NT2/D1 (cell line): Measurements from ENCODE around the gene ZBTB7B.

ENCODE experiments used
- DNase-seq: peaks from one replicate; pipeline ENCODE4 v3.0.0-alpha.2; 2011; ENCODE audit warnings: low read depth, low spot score
- H3K27me3 ChIP-seq: 2 replicates; pipeline ENCODE4 v1.6.0; 2011; ENCODE audit warnings: mild to moderate bottlenecking; ENCODE audit not compliant: insufficient read length, insufficient read depth
- H3K36me3 ChIP-seq: 2 replicates; pipeline ENCODE4 v1.6.1; 2011; ENCODE audit warnings: mild to moderate bottlenecking, low read length, mixed read lengths; ENCODE audit not compliant: insufficient read depth, insufficient read length
- H3K4me1 ChIP-seq: 2 replicates; pipeline ENCODE4 v1.5.1; 2011; ENCODE audit not compliant: insufficient read depth, insufficient read length
- H3K4me3 ChIP-seq: 2 replicates; pipeline ENCODE4 v1.5.1; 2011; ENCODE audit warnings: low read depth; ENCODE audit not compliant: insufficient read length
- H3K9ac ChIP-seq: 2 replicates; pipeline ENCODE4 v1.6.0; 2011; ENCODE audit warnings: low read depth; ENCODE audit not compliant: insufficient read length
- H3K9me3 ChIP-seq: 2 replicates; pipeline ENCODE4 v1.5.1; 2011; ENCODE audit warnings: mild to moderate bottlenecking, low read length; ENCODE audit not compliant: insufficient read depth
- SUZ12 ChIP-seq: IDR thresholded peaks from 2 replicates; pipeline ENCODE4 v1.6.1; 2011; ENCODE audit not compliant: insufficient read length, insufficient read depth; ENCODE audit errors: extremely low read depth
- YY1 ChIP-seq: IDR thresholded peaks from 2 replicates; pipeline ENCODE4 v1.6.1; 2011; ENCODE audit not compliant: insufficient read length, insufficient read depth
- ZNF274 ChIP-seq: IDR thresholded peaks from 2 replicates; pipeline ENCODE4 v1.6.1; 2011; ENCODE audit warnings: mild to moderate bottlenecking, low read depth, low read length

ZBTB7B gene

GRCh38 chr1:154996966-154997701 is 5.5 kb upstream of the ZBTB7B start:
- Histone ChIP-seq H3K4me3 (no peak overlapping the region), H3K9ac (no peak overlapping the region), H3K36me3 (peaks cover 20% of the 10 kb centered on the region), H3K9me3 (no peaks in the 10 kb centered on the region), H3K27me3 (no peaks in the 10 kb centered on the region), H3K4me1 (peaks cover 19% of the 10 kb centered on the region)
- no peak for DNase-seq
- no peak for TF ChIP-seq YY1
- no peak for TF ChIP-seq ZNF274
- no peak for TF ChIP-seq SUZ12

DNA sequence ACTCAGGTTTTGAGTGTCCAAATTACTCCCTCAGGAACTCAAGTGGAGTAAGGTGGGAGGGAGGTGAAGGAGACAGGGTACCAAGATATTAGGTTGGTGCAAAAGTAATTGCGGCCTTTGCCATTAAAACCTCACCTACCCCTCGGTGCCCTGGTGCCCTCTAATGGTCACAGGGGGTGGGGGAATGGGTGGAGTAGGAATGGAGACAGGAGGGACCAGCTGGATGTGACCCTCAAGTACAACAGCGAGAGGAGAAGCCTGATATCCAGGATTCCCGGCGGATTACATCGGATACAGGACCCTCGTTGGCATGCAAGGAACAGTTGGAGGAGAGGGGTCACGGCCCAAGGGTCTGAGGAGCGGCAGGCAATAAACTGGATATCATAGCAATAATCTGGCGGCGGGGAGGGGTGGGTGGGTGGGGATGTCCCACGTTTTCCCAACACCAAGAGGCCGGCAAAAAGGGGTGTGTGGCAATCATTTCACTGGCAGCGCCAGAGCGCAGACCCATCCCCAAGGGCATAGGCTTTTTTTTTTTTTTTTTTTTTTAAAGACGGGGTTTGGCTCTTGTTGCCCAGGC is 4.3 kb upstream of the ZBTB7B start:
- H3K4me3 ChIP-seq = no peak overlapping the region
- H3K36me3 ChIP-seq = peaks cover 11% of the 10 kb centered on the region
- no peak overlapping the region for H3K9ac ChIP-seq
- no peak for DNase-seq
- peaks cover 15% of the 10 kb centered on the region for H3K4me1 ChIP-seq
- no peak for TF ChIP-seq ZNF274
- TF ChIP-seq YY1 = no peak
- no peak for TF ChIP-seq SUZ12
- no peaks in the 10 kb centered on the region for H3K9me3 ChIP-seq
- H3K27me3 ChIP-seq = no peaks in the 10 kb centered on the region

DNA sequence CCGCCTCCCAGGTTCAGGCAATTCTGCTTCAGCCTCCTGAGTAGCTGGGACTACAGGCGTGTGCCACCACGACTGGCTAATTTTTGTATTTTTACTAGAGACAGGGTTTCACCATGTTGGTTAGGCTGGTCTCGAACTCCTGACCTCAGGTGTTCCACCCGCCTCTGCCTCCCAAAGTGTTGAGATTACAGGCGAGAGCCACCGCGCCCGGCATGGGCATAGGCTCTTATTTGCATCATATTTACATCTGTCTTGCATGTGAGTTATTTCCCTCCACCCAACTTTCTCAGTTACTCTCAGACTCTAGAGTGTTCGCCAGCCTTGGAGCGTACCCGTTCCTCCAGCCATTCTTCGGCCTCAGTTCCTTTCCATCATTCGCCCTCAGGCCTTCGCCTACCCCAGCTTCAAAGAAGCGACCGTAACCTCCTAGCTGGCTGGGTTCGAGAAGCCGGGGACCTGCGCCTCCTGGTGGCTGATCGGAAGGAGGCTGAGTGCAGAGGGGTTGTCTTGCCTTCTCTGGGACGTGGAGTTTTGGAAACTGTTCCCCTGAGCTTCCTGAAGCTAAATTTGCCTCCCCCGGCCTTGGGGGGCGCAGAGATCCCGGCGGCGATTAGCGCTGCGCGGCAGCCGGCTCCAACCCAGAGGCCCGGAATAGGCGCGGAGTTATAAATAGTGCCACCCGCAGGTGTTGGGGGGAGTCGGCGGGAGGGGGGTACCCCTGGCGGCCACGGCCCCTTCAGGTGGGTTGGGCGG is 3.6 kb upstream of the ZBTB7B start:
- Histone ChIP-seq H3K9me3 (no peaks in the 10 kb centered on the region), H3K4me1 (peaks cover 10% of the 10 kb centered on the region), H3K36me3 (peaks cover 4% of the 10 kb centered on the region), H3K4me3 (peak overlapping the region; percentile 46), H3K9ac (peak overlapping the region; percentile 63), H3K27me3 (no peaks in the 10 kb centered on the region)
- DNase-seq = peak; percentile 93
- TF ChIP-seq ZNF274 (no peak), SUZ12 (no peak), YY1 (no peak)

- H3K4me3 ChIP-seq = peak overlapping the region; percentile 71
- no peak for DNase-seq
- H3K4me1 ChIP-seq = peaks cover 15% of the 10 kb centered on the region
- no peaks in the 10 kb centered on the region for H3K27me3 ChIP-seq
- no peaks in the 10 kb centered on the region for H3K36me3 ChIP-seq
- TF ChIP-seq SUZ12 (no peak), YY1 (no peak), ZNF274 (no peak)
- peak overlapping the region; percentile 97 for H3K9ac ChIP-seq
- H3K9me3 ChIP-seq = no peaks in the 10 kb centered on the region
Measured at GRCh38 chr1:154999571-155000410, 2.8 kb upstream of the ZBTB7B start.

DNA sequence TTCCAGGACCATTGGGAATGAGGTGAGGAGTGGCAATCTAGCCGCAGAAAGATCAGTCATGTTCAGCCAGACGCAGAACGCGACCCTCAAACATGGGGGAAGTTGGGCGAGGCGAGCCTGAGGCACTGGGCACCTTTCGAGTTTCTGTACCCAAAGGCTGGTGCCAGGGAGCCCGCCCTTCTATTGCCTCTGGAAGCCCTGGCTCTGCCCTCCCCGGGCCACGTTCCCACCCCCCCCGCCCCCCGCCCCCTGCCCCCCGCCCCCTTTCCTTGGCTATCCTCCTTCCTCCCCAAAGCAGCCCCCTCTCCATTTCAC is 2.2 kb upstream of the ZBTB7B start:
- H3K4me3 ChIP-seq = peak overlapping the region; percentile 71
- no peak for DNase-seq
- peak overlapping the region; percentile 97 for H3K9ac ChIP-seq
- no peaks in the 10 kb centered on the region for H3K36me3 ChIP-seq
- H3K4me1 ChIP-seq = peaks cover 16% of the 10 kb centered on the region
- no peaks in the 10 kb centered on the region for H3K27me3 ChIP-seq
- TF ChIP-seq SUZ12 = no peak
- no peak for TF ChIP-seq ZNF274
- TF ChIP-seq YY1 = no peak
- H3K9me3 ChIP-seq = no peaks in the 10 kb centered on the region

GRCh38 chr1:155000726-155001424 is 1.7 kb upstream of the ZBTB7B start:
- Histone ChIP-seq H3K9ac (peak overlapping the region; percentile 97), H3K4me3 (peak overlapping the region; percentile 71), H3K36me3 (no peaks in the 10 kb centered on the region), H3K4me1 (peaks cover 16% of the 10 kb centered on the region), H3K27me3 (no peaks in the 10 kb centered on the region), H3K9me3 (no peaks in the 10 kb centered on the region)
- DNase-seq = peak; percentile 98
- TF ChIP-seq YY1 = no peak
- TF ChIP-seq SUZ12 = no peak
- TF ChIP-seq ZNF274 = no peak

DNA sequence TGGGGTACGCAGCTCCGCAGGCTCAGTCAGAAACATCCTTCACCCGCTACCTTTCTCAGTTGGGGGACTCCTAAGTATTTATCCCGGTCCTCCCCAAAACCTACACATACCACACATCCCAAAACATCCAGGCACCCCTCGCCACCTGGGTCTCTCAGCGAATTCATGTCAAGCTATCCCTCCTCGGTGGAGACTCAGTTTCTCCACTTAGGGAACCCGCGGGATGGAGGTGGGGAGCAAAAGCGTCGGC is 1.3 kb upstream of the ZBTB7B start:
- Histone ChIP-seq H3K4me3 (peak overlapping the region; percentile 71), H3K27me3 (no peaks in the 10 kb centered on the region), H3K4me1 (peaks cover 16% of the 10 kb centered on the region), H3K9me3 (no peaks in the 10 kb centered on the region), H3K36me3 (no peaks in the 10 kb centered on the region), H3K9ac (peak overlapping the region; percentile 97)
- no peak for TF ChIP-seq YY1
- TF ChIP-seq ZNF274 = no peak
- no peak for TF ChIP-seq SUZ12
- DNase-seq = no peak
